Aorta (tissue), 5 donors: ENCODE measurements around the gene WDR70. TPM values are rescaled to one million over a fixed set of nuclear protein-coding genes. Genes with fewer than 3 reads are reported as not detected.
"Not testable (repeated sequence)": the region's sequence is repeated elsewhere in the genome, so short reads cannot be mapped to it uniquely, and the experiment has no call there.

Source experiments
- ATAC-seq: fragments of 200-7000 bp; cut with Tn5 transposase; one replicate; pipeline ENCODE4 v1.9.1; 2022; ENCODE audit warnings: moderate library complexity; ENCODE audit not compliant: low FRiP score
- DNase-seq, 2 donors: peaks; one replicate each; pipeline ENCODE4 v3.0.0-alpha.2; 2020
- H3K27ac ChIP-seq, 2 donors: one replicate each; pipeline ENCODE4 v1.5.1; 2013; ENCODE audit warnings: low read length in 2 of 2, mild to moderate bottlenecking in 2 of 2, moderate library complexity in 2 of 2, control low read depth in 1 of 2, inconsistent platforms in 1 of 2, low read depth in 1 of 2
- H3K27me3 ChIP-seq, 2 donors: one replicate each; pipeline ENCODE4 v1.6.1; 2013; ENCODE audit warnings: control low read depth in 1 of 2, low read length in 1 of 2, mild to moderate bottlenecking in 1 of 2, moderate library complexity in 1 of 2; ENCODE audit not compliant: insufficient read depth in 2 of 2, control insufficient read depth in 1 of 2
- H3K36me3 ChIP-seq, 2 donors: one replicate each; pipeline ENCODE4 v1.6.1; 2013; ENCODE audit warnings: control low read depth in 1 of 2, low read length in 1 of 2, mild to moderate bottlenecking in 1 of 2; ENCODE audit not compliant: insufficient read depth in 2 of 2, control insufficient read depth in 1 of 2
- H3K4me1 ChIP-seq, 2 donors: one replicate each; pipeline ENCODE4 v1.6.1; 2013; ENCODE audit warnings: low read length in 2 of 2, control low read depth in 1 of 2, mild to moderate bottlenecking in 1 of 2, moderate library complexity in 1 of 2; ENCODE audit not compliant: insufficient read depth in 2 of 2, control insufficient read depth in 1 of 2
- H3K4me3 ChIP-seq, 2 donors: one replicate each; pipeline ENCODE4 v1.5.1; 2013; ENCODE audit warnings: low read length in 2 of 2, control low read depth in 1 of 2, mild to moderate bottlenecking in 1 of 2
- H3K9me3 ChIP-seq: one replicate; pipeline ENCODE4 v1.6.1; 2013; ENCODE audit warnings: mild to moderate bottlenecking, low read length; ENCODE audit not compliant: control insufficient read depth
- WGBS, 2 donors: extraction: QIAGEN DNeasy Blood & Tissue Kit; methylation state at CpG; one replicate each; pipeline ENCODE4 v1.1.7; 2013; 5-methylcytosine and 5-hydroxymethylcytosine counted together
- intact Hi-C, 2 donors: fragments of 100-400 bp; cut with DNase I; formaldehyde crosslinking; loops; one replicate each; pipeline versions ENCODE4 v1.14.2 to v1.15.0; 2022
- polyA plus RNA-seq, 2 donors: library from polyadenylated mRNA; stranded (reverse); fragments of 200-250 nt; gene quantifications; one replicate each; pipeline ENCODE4 v1.2.3, GENCODE V29; 2013
- total RNA-seq, 2 donors: library from RNA; stranded (reverse); fragmentation: NEBNext Ultra II Directional; extraction: Animal tissue kit (Norgen Biotek cat#: 25700); gene quantifications; one replicate each; pipeline ENCODE4 v1.2.1, GENCODE V29; 2021
- donor health status: healthy with polysubstance abuse.
- donor health status: Bipolar disorder and iron deficiency.
- donor health status: DM: no; HTN: no; CAD: no.
- donor health status: DM: no; HTN: no; CAD: no.
- donor health status: DM: yes; HTN: yes; CAD: no.

The WDR70 gene
- total and polyA plus RNA-seq, 4 donors: 12.3 to 41.3 (median 22.1) TPM

GRCh38 chr5:37637165-37637845 is 258.2 kb downstream of the WDR70 start:
- DNase-seq: no peak
- Histone ChIP-seq H3K36me3 (no peaks in the 10 kb centered on the region), H3K9me3 (no peaks in the 10 kb centered on the region), H3K4me1 (no peaks in the 10 kb centered on the region), H3K27me3 (no peaks in the 10 kb centered on the region), H3K4me3 (no peak overlapping the region), H3K27ac (no peak overlapping the region)
- WGBS, 2 donors: 96% methylated on average over 7 of the region's 7 CpGs
- intact Hi-C loops: no loop called here
- ATAC-seq: no peak

- no peak for ATAC-seq
- Histone ChIP-seq H3K36me3 (no peaks in the 10 kb centered on the region), H3K4me1 (no peaks in the 10 kb centered on the region), H3K4me3 (no peak overlapping the region), H3K27ac (no peak overlapping the region), H3K27me3 (no peaks in the 10 kb centered on the region), H3K9me3 (no peaks in the 10 kb centered on the region)
- DNase-seq: no peak
- intact Hi-C loops: no loop called here
- whole genome bisulfite sequencing, 2 donors: 79 to 87% methylated on average over 1 of the region's 1 CpG
These were observed 259.8 kb downstream of the WDR70 start for GRCh38 chr5:37638897-37639296.

DNA sequence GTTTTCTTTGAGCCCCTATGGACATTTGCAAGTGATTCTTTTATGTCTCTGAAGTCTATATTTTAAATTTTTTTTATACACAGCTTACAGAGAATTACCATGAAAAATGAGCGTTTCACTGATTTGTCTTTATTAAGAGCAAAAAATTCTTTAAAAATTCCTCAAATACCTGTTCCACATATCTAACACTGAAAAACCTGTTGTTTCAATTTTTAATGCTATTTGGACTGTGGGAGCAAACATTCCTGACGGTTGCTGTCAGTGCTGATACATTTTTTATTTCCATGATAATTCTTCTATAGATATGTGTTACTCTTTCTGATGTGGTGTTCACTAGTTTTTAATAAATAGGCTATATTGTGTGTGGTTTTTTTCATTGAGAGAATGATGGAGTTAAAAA is 261.0 kb downstream of the WDR70 start:
- Histone ChIP-seq H3K27ac (no peak overlapping the region), H3K4me3 (no peak overlapping the region), H3K4me1 (no peaks in the 10 kb centered on the region), H3K36me3 (no peaks in the 10 kb centered on the region), H3K9me3 (no peaks in the 10 kb centered on the region), H3K27me3 (no peaks in the 10 kb centered on the region)
- WGBS, 2 donors: 49 to 71% methylated on average over 2 of the region's 2 CpGs
- intact Hi-C loops: no loop called here
- no peak for DNase-seq
- no peak for ATAC-seq

DNA sequence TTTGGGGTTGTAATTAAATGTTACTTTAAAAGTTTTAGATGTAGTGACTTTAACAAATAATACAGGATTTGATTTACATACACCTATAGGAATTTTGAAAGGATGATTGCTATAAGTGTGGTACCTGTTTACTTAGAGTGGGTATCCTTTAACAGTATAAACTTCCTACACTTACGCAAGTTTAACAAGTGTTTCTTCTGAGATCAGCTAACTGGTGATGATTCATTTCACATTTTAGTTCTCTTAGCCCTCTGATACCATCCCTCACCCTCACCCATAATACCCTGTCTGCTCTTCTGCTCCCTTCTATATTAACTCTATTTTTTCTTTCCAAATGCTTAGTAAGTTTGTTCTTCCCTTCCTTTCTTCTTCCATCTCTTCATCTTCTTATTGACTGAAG is 262.8 kb downstream of the WDR70 start:
- ATAC-seq (no peak), DNase-seq (no peak)
- intact Hi-C loops: no loop called here
- H3K27me3 ChIP-seq: no peaks in the 10 kb centered on the region
- H3K36me3 ChIP-seq: no peaks in the 10 kb centered on the region
- H3K27ac ChIP-seq: no peak overlapping the region
- no peaks in the 10 kb centered on the region for H3K4me1 ChIP-seq
- no peaks in the 10 kb centered on the region for H3K9me3 ChIP-seq
- WGBS, 2 donors: 39 to 50% methylated on average over 1 of the region's 1 CpG
- no peak overlapping the region for H3K4me3 ChIP-seq

GRCh38 chr5:37645707-37646106 is 266.6 kb downstream of the WDR70 start:
- H3K36me3 ChIP-seq: no peaks in the 10 kb centered on the region
- no peak overlapping the region for H3K4me3 ChIP-seq
- H3K4me1 ChIP-seq: no peaks in the 10 kb centered on the region
- WGBS, 2 donors: 95 to 99% methylated on average over 1 of the region's 1 CpG
- H3K9me3 ChIP-seq: peaks cover 1% of the 10 kb centered on the region
- no peak for ATAC-seq
- DNase-seq: no peak
- intact Hi-C loops: no loop called here
- no peaks in the 10 kb centered on the region for H3K27me3 ChIP-seq
- H3K27ac ChIP-seq: no peak overlapping the region

DNA sequence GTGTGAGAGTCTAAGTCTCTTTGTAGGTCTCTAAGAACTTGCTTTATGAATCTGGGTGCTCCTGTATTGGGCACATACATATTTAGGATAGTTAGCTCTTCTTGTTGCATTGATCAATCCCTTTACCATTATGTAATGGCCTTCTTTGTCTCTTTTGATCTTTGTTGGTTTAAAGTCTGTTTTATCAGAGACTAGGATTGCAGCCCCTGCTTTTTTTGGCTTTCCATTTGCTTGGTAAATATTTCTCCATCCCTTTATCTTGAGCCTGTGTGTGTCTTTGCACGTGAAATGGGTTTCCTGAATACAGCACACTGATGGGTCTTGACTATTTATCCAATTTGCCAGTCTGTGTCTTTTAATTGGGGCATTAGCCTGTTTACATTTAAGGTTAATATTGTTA is 275.4 kb downstream of the WDR70 start:
- intact Hi-C loops, H3K9me3 ChIP-seq: not testable (repeated sequence)
- 27 to 52% methylated on average over 1 of the region's 1 CpG for WGBS, 2 donors

GRCh38 chr5:37657046-37657445 is 277.9 kb downstream of the WDR70 start:
- ATAC-seq (no peak), DNase-seq (no peak)

More for the DNA sequence above, 275.4 kb downstream of the WDR70 start:
- not testable (repeated sequence) for H3K4me3 ChIP-seq, H3K4me1 ChIP-seq, H3K36me3 ChIP-seq, H3K27me3 ChIP-seq, H3K27ac ChIP-seq, ATAC-seq, DNase-seq

DNA sequence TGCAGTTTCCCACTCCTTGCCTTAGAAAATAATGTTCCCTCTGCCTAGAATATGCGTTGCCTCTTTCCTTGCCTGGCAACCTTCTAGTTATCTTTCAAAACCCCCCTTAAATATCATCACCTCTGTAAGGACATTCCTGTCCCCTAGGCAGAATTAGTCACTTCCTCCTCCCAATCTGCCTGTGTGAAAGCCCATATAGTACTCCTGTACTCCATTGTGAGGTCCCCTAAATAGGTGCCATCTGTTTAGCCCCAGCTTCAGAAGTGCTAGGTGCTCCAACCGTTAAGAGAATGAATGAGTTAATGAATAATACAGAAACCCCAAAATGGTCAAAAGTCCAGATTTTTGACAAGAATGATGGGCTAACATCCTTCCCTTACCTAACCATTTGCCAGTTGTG is 279.3 kb downstream of the WDR70 start:
- intact Hi-C loops: no loop called here
- no peak for ATAC-seq
- H3K4me3 ChIP-seq: no peak overlapping the region

More at GRCh38 chr5:37657046-37657445, 277.9 kb downstream of the WDR70 start:
- WGBS, 2 donors: 86% methylated on average over 4 of the region's 4 CpGs
- Histone ChIP-seq H3K9me3 (no peaks in the 10 kb centered on the region), H3K27ac (no peak overlapping the region), H3K27me3 (no peaks in the 10 kb centered on the region), H3K36me3 (no peaks in the 10 kb centered on the region), H3K4me1 (no peaks in the 10 kb centered on the region), H3K4me3 (no peak overlapping the region)
- intact Hi-C loops: no loop called here

GRCh38 chr5:37660319-37660718 is 281.2 kb downstream of the WDR70 start:
- intact Hi-C loops: no loop called here

More for the DNA sequence above, 279.3 kb downstream of the WDR70 start:
- no peaks in the 10 kb centered on the region for H3K36me3 ChIP-seq
- DNase-seq: no peak
- H3K27me3 ChIP-seq: no peaks in the 10 kb centered on the region
- H3K4me1 ChIP-seq: no peaks in the 10 kb centered on the region
- no peaks in the 10 kb centered on the region for H3K9me3 ChIP-seq
- H3K27ac ChIP-seq: no peak overlapping the region
- WGBS, 2 donors: 67 to 75% methylated on average over 2 of the region's 2 CpGs

More at GRCh38 chr5:37660319-37660718, 281.2 kb downstream of the WDR70 start:
- ATAC-seq (no peak), DNase-seq (no peak)
- H3K9me3 ChIP-seq: no peaks in the 10 kb centered on the region
- no peak overlapping the region for H3K4me3 ChIP-seq
- H3K36me3 ChIP-seq: no peaks in the 10 kb centered on the region
- H3K4me1 ChIP-seq: peaks cover 2 to 3% of the 10 kb centered on the region in 2 donors
- no peaks in the 10 kb centered on the region for H3K27me3 ChIP-seq
- H3K27ac ChIP-seq: no peak overlapping the region
